Measurements from ENCODE around the gene ZNF497. TPM values are rescaled to one million over a fixed set of nuclear protein-coding genes. Genes with fewer than 3 reads are reported as not detected.
A peak's percentile ranks its signal among the peaks of the same experiment; 100 is the strongest.

The ZNF497 gene
- total and polyA plus RNA-seq, 9 of the 15 experiments (the other 6 are each of a cell fraction or from before 2014, with no cell fraction given): 0.06 to 0.98 (median 0.44) TPM; not detected in 1

GRCh38 chr19:58400916-58401839 lies 38.6 kb upstream of the ZNF497 start (continued):
- TF ChIP-seq ETS2 (tag; IDR thresholded peaks at IDR 0.05; ENCODE audit: borderline replicate concordance, poor library complexity, severe bottlenecking) (no peak), FOXJ3 (CRISPR knock-in tag; IDR thresholded peaks at IDR 0.05) (no peak), U2AF1 (optimal IDR thresholded peaks at IDR 0.05; ENCODE audit: low read depth, low read length) (no peak), MTA1 (IDR thresholded peaks at IDR 0.05; ENCODE audit: borderline replicate concordance) (peak; percentile 97), USF1 (CRISPR knock-in tag; IDR thresholded peaks at IDR 0.05) (0 out of 2 replicates have a peak, but pooled peaks have one; percentile 32), PCBP1 (IDR thresholded peaks at IDR 0.05; ENCODE audit: low read depth, low read length, poor library complexity, severe bottlenecking) (peak; percentile 40), SOX6 (IDR thresholded peaks at IDR 0.05) (no peak), ZBTB12 (CRISPR knock-in tag; IDR thresholded peaks at IDR 0.05) (peak; percentile 81), POLR2B (IDR thresholded peaks at IDR 0.05; ENCODE audit: low read depth, partially characterized antibody) (peak; percentile 87), ZNF41 (CRISPR knock-in tag; conservative IDR thresholded peaks at IDR 0.05) (no peak), STAT5A (IDR thresholded peaks at IDR 0.05; ENCODE audit: borderline replicate concordance, low read length) (no peak), CTCF (IDR thresholded peaks at IDR 0.05 in 2 of 3, conservative IDR thresholded peaks at IDR 0.05 in 1 of 3; ENCODE audit: insufficient read depth in 2 of 3, low read depth in 1 of 3, low read length in 3 of 3) (peak in 2 of 3 experiments; percentile 6 to 7; a peak in 1 of 6 replicates), E2F1 (CRISPR knock-in tag; IDR thresholded peaks at IDR 0.05) (peak; percentile 93), ZNF740 (CRISPR knock-in tag; IDR thresholded peaks at IDR 0.05) (no peak), ZNF740 (tag; IDR thresholded peaks at IDR 0.05) (no peak), NRF1 (conservative IDR thresholded peaks at IDR 0.05 in 1 of 2, IDR thresholded peaks at IDR 0.05 in 1 of 2) (peak; percentile 95 to 96), DEAF1 (CRISPR knock-in tag; IDR thresholded peaks at IDR 0.05) (no peak), SREBF1 (IDR thresholded peaks at IDR 0.05; ENCODE audit: borderline replicate concordance, low read depth, low read length) (peak; percentile 85; the same call in 1 of the 2 replicates), SETDB1 (IDR thresholded peaks at IDR 0.05; ENCODE audit: low read length) (no peak)

All from K562 (cell line).